Smooth muscle cell (in vitro differentiated cells): ENCODE measurements around the gene GYPC. TPM values are rescaled to one million over a fixed set of nuclear protein-coding genes. Genes with fewer than 3 reads are reported as not detected.

ENCODE experiments used
- DNase-seq: peaks from one replicate; lab custom pipeline; 2025; ENCODE audit not compliant: unreplicated experiment; lab: John Stamatoyannopoulos, UW
- H2AFZ ChIP-seq: fragments of 200-600 bp; sonication (generic); 2 replicates; pipeline ENCODE4 v1.6.0; 2016; ENCODE audit warnings: antibody characterized with exemption, low read depth, mild to moderate bottlenecking
- H3F3A ChIP-seq: fragments of 200-600 bp; sonication (generic); 2 replicates; pipeline ENCODE4 v1.6.0; 2017; ENCODE audit warnings: antibody characterized with exemption, low read depth
- H3K27ac ChIP-seq: fragments of 200-600 bp; sonication (generic); 2 replicates; pipeline ENCODE4 v1.5.1; 2016; ENCODE audit warnings: low read depth, mild to moderate bottlenecking
- H3K27me3 ChIP-seq: fragments of 200-600 bp; sonication (generic); 2 replicates; pipeline ENCODE4 v1.6.1; 2016; ENCODE audit warnings: low read depth, mild to moderate bottlenecking
- H3K36me3 ChIP-seq: fragments of 200-600 bp; sonication (generic); 2 replicates; pipeline ENCODE4 v1.5.1; 2016; ENCODE audit warnings: low read depth
- H3K4me1 ChIP-seq: fragments of 200-600 bp; sonication (generic); 2 replicates; pipeline ENCODE4 v1.5.1; 2016; ENCODE audit warnings: low read depth
- H3K4me2 ChIP-seq: fragments of 200-600 bp; sonication (generic); 2 replicates; pipeline ENCODE4 v1.6.0; 2016; ENCODE audit warnings: mild to moderate bottlenecking
- H3K4me3 ChIP-seq: fragments of 200-600 bp; sonication (generic); 2 replicates; pipeline ENCODE4 v1.5.1; 2016; ENCODE audit warnings: mild to moderate bottlenecking
- H3K79me2 ChIP-seq: fragments of 200-600 bp; sonication (generic); 2 replicates; pipeline ENCODE4 v1.6.0; 2016; ENCODE audit warnings: low read depth, mild to moderate bottlenecking
- H3K9ac ChIP-seq: fragments of 200-600 bp; sonication (generic); 2 replicates; pipeline ENCODE4 v1.6.0; 2016; ENCODE audit warnings: low read depth
- H3K9me3 ChIP-seq: fragments of 200-600 bp; sonication (generic); replicated peaks from 2 replicates; pipeline ENCODE4 v1.5.1; 2016; ENCODE audit warnings: low read depth
- H4K20me1 ChIP-seq: fragments of 200-600 bp; sonication (generic); 2 replicates; pipeline ENCODE4 v1.6.0; 2016; ENCODE audit warnings: low read depth
- CTCF ChIP-seq: fragments of 200-600 bp; sonication (generic); IDR thresholded peaks from 2 replicates; pipeline ENCODE4 v1.5.1; 2017; ENCODE audit warnings: borderline replicate concordance, mild to moderate bottlenecking, antibody characterized with exemption; ENCODE audit not compliant: insufficient read depth, poor library complexity, severe bottlenecking
- WGBS: methylation state at CpG from one replicate; pipeline ENCODE4 v1.1.7; 2016; ENCODE audit warnings: low lambda C conversion rate; 5-methylcytosine and 5-hydroxymethylcytosine counted together
- polyA plus RNA-seq: library from polyadenylated mRNA; unstranded; fragments of >200 nt; fragmentation: Nextera tagmentation; extraction: Ambion mirVana; gene quantifications from 2 replicates; pipeline ENCODE4 v1.2.1, GENCODE V29; 2016
- total RNA-seq: library from RNA; depleted of rRNA; stranded (reverse); fragments of >200 nt; gene quantifications from 2 replicates; pipeline ENCODE4 v1.2.3, GENCODE V29; 2014

Gene GYPC
- total and polyA plus RNA-seq, 2 experiments from 2014 or later, result 25.7 to 61.8 TPM

GRCh38 chr2:126674075-126674744 is 18.3 kb downstream of the GYPC start:
- Histone ChIP-seq H4K20me1 (peaks cover 25% of the 10 kb centered on the region), H3K4me3 (no peak overlapping the region), H3K36me3 (no peaks in the 10 kb centered on the region), H3K9ac (no peak overlapping the region), H3K9me3 (no peaks in the 10 kb centered on the region), H3F3A (no peaks in the 10 kb centered on the region), H2AFZ (no peak overlapping the region), H3K27ac (no peak overlapping the region), H3K79me2 (no peaks in the 10 kb centered on the region), H3K4me1 (no peaks in the 10 kb centered on the region), H3K27me3 (no peaks in the 10 kb centered on the region), H3K4me2 (no peak overlapping the region)
- no peak for DNase-seq
- TF ChIP-seq CTCF, result no peak
- WGBS, result 93% methylated on average over 11 of the region's 11 CpGs

- Histone ChIP-seq H3K4me2 (no peak overlapping the region), H3K36me3 (no peaks in the 10 kb centered on the region), H3K4me1 (no peaks in the 10 kb centered on the region), H2AFZ (no peak overlapping the region), H3K27me3 (no peaks in the 10 kb centered on the region), H3K79me2 (no peaks in the 10 kb centered on the region), H3K27ac (no peak overlapping the region), H3K4me3 (no peak overlapping the region), H3F3A (no peaks in the 10 kb centered on the region), H4K20me1 (peaks cover 12% of the 10 kb centered on the region), H3K9me3 (no peaks in the 10 kb centered on the region), H3K9ac (no peak overlapping the region)
- no peak for TF ChIP-seq CTCF
- 97% methylated on average over 5 of the region's 5 CpGs for WGBS
- DNase-seq, result no peak
Observed at GRCh38 chr2:126675637-126676036, 19.7 kb downstream of the GYPC start.

GRCh38 chr2:126676221-126677175 is 20.5 kb downstream of the GYPC start:
- TF ChIP-seq CTCF, result no peak
- DNase-seq, result no peak
- H3K9me3 ChIP-seq, result no peaks in the 10 kb centered on the region
- no peaks in the 10 kb centered on the region for H3K36me3 ChIP-seq
- no peak overlapping the region for H3K4me2 ChIP-seq
- no peaks in the 10 kb centered on the region for H3K79me2 ChIP-seq
- no peak overlapping the region for H3K27ac ChIP-seq
- no peak overlapping the region for H3K4me3 ChIP-seq
- no peaks in the 10 kb centered on the region for H3F3A ChIP-seq
- 83% methylated on average over 1 of the region's 1 CpG for WGBS
- H2AFZ ChIP-seq, result no peak overlapping the region
- no peaks in the 10 kb centered on the region for H3K4me1 ChIP-seq
- H3K9ac ChIP-seq, result no peak overlapping the region
- H3K27me3 ChIP-seq, result no peaks in the 10 kb centered on the region
- peaks cover 4% of the 10 kb centered on the region for H4K20me1 ChIP-seq
